Motor neuron (in vitro differentiated cells): ENCODE measurements around the gene PPP6R3. TPM values are rescaled to one million over a fixed set of nuclear protein-coding genes. Genes with fewer than 3 reads are reported as not detected.

Source experiments
- ATAC-seq, 8 experiments: fragments of 200-7000 bp; cut with Tn5 transposase; replicated peaks in 6 of 8; 2 replicates each; pipeline ENCODE4 v1.8.0; 2021; ENCODE audit warnings: mild to moderate bottlenecking in 8 of 8, moderate library complexity in 8 of 8
- H3K27ac ChIP-seq, 2 donors: fragments of 250-450 bp; sonication (Bioruptor Pico); 2 replicates each; pipeline ENCODE4 v1.9.0; 2021; ENCODE audit warnings: antibody characterized with exemption in 2 of 2, mild to moderate bottlenecking in 2 of 2, moderate library complexity in 1 of 2
- H3K4me1 ChIP-seq, 2 donors: fragments of 250-450 bp; sonication (Bioruptor Pico); replicated peaks in 1 of 2; 2 replicates each; pipeline ENCODE4 v1.6.1; 2021; ENCODE audit warnings: antibody characterized with exemption in 2 of 2, mild to moderate bottlenecking in 2 of 2, moderate library complexity in 1 of 2
- H3K4me3 ChIP-seq, 5 donors: fragments of 250-450 bp; sonication (Bioruptor Pico); 2 replicates each; pipeline ENCODE4 v1.9.0; 2021; ENCODE audit warnings: antibody characterized with exemption in 5 of 5, mild to moderate bottlenecking in 5 of 5, moderate library complexity in 4 of 5
- WGBS, 10 experiments: fragments of 450-650 bp; shearing (Covaris generic); methylation state at CpG; one replicate each; pipeline ENCODE4 v1.0.0; 2022; 5-methylcytosine and 5-hydroxymethylcytosine counted together
- in situ Hi-C, 9 experiments: fragments of 400-800 bp; cut with MboI; loops; one replicate each; pipeline ENCODE4 v1.15.0; 2021; ENCODE audit warnings: low sequenced_read_pairs in 9 of 9, low pct_unique_long_range_greater_than_20kb in 2 of 9; ENCODE audit not compliant: unreplicated experiment in 9 of 9
- total RNA-seq, 8 experiments: library from RNA; unstranded; fragments of 300-600 nt; gene quantifications; 2 replicates each; pipeline versions ENCODE4 v1.2.3 to v1.2.4, GENCODE V29; 2022

PPP6R3 gene
- total RNA-seq, 8 experiments from 2014 or later, result 49.1 to 142 (median 65.7) TPM

DNA sequence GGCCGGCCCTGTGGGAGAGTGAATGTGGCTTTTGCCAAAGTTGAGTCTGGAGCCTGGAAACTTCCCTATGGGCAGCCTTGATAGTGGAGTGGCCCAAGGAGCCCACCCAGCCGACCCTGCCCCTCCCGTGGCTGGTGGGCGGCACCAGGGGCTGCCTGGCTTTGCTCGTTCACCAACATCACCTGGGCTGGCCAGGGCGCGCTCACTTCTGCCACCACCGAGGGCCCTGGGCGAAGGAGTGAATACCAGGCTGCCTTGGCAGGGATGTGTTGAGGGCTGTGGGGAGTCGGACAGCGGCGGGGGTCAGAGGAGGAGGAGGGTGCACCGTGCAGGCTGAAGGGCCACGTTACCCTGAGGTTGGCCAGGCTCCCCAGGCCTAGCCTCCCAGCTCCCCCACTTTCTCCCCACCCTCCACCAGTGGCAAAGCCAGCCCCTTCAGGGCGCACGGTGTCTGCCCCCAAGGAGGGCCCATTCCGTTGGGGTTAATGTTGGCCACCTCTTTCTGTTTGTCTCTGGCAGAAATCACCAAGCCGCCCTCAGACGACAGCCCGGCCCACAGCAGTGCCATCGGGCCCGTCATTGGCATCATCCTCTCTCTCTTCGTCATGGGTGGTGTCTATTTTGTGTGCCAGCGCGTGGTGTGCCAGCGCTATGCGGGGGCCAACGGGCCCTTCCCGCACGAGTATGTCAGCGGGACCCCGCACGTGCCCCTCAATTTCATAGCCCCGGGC is 22.5 kb upstream of the PPP6R3 start:
- no peak overlapping the region for H3K4me3 ChIP-seq
- ATAC-seq, result no peak
- WGBS, 10 experiments, result 80 to 100% (median 91%) methylated on average over 1 to 7 of the region's 34 CpGs; no CpG with 5 or more reads in 6 of the 10 experiments
- in situ Hi-C loops, result loop anchor here in 1 of 9 experiments (25.0 kb wide), 1 partner anchor 176 kb away; the partner anchor contains the start of gene C11orf24
- no peak overlapping the region for H3K27ac ChIP-seq
- H3K4me1 ChIP-seq, result peaks cover 22 to 31% of the 10 kb centered on the region in 2 donors

DNA sequence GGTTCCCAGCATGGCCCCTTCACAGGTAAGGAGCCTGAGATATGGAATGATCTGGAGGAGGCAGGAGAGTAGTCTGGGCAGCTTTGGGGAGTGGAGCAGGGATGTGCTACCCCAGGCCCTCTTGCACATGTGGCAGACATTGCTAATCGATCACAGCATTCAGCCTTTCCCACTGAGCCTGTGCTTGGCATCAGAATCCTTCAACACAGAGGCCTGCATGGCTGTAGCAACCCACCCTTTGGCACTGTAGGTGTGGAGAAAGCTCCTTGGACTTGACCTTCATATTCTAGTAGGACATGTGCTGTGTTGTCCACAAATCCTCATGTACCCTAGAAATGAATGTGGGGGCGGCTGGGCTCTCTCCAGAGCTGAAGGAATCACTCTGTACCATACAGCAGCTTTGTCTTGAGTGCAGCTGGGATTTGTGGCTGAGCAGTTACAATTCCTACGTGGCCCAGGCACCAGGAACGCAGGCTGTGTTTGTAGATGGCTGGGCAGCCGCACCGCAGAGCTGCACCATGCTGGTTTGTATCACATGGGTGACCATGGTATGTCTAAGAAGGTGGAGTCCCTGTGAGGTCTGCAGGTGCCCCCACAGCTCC is 21.8 kb upstream of the PPP6R3 start:
- 90 to 97% (median 93%) methylated on average over 2 to 4 of the region's 6 CpGs; no CpG with 5 or more reads in 7 of the 10 experiments for WGBS, 10 experiments
- in situ Hi-C loops, result loop anchor here in 1 of 9 experiments (25.0 kb wide), 1 partner anchor 176 kb away; the partner anchor contains the start of gene C11orf24
- H3K4me1 ChIP-seq, result peaks cover 22 to 31% of the 10 kb centered on the region in 2 donors
- no peak for ATAC-seq
- no peak overlapping the region for H3K27ac ChIP-seq
- H3K4me3 ChIP-seq, result no peak overlapping the region

GRCh38 chr11:68439355-68440065 is 21.0 kb upstream of the PPP6R3 start:
- in situ Hi-C loops, result loop anchor here in 1 of 9 experiments (25.0 kb wide), 1 partner anchor 177 kb away; the partner anchor contains the start of gene C11orf24
- peak in 4 of 8 experiments; percentile 40 to 65 (median 55) for ATAC-seq
- Histone ChIP-seq H3K4me3 (no peak overlapping the region), H3K4me1 (peaks cover 22 to 31% of the 10 kb centered on the region in 2 donors), H3K27ac (peak overlapping the region in 1 of 2 donors; percentile 7)
- WGBS, 10 experiments, result 83 to 100% methylated on average over 1 to 2 of the region's 38 CpGs; no CpG with 5 or more reads in 8 of the 10 experiments

- H3K27ac ChIP-seq, result peak overlapping the region in 1 of 2 donors; percentile 8
- 67 to 100% (median 94%) methylated on average over 1 to 5 of the region's 8 CpGs; no CpG with 5 or more reads in 6 of the 10 experiments for WGBS, 10 experiments
- no peak overlapping the region for H3K4me3 ChIP-seq
- in situ Hi-C loops, result loop anchor here in 1 of 9 experiments (25.0 kb wide), 1 partner anchor 178 kb away; the partner anchor contains the start of gene C11orf24
- peaks cover 22 to 31% of the 10 kb centered on the region in 2 donors for H3K4me1 ChIP-seq
- peak in 3 of 8 experiments; percentile 5 to 19 (median 13) for ATAC-seq
Measured at GRCh38 chr11:68440224-68440623, 20.3 kb upstream of the PPP6R3 start.

GRCh38 chr11:68441466-68442230 is 18.9 kb upstream of the PPP6R3 start:
- 10 to 100% (median 37%) methylated on average over 2 to 5 of the region's 6 CpGs; no CpG with 5 or more reads in 3 of the 10 experiments for WGBS, 10 experiments
- in situ Hi-C loops, result loop anchor here in 1 of 9 experiments (25.0 kb wide), 1 partner anchor 179 kb away; the partner anchor contains the start of gene C11orf24
- no peak overlapping the region for H3K4me3 ChIP-seq
- H3K27ac ChIP-seq, result peak overlapping the region; percentile 61 to 84
- peak; percentile 51 to 95 (median 72) for ATAC-seq
- H3K4me1 ChIP-seq, result peaks cover 22 to 31% of the 10 kb centered on the region in 2 donors

GRCh38 chr11:68442433-68442832 is 18.1 kb upstream of the PPP6R3 start:
- Histone ChIP-seq H3K4me3 (no peak overlapping the region), H3K4me1 (peaks cover 22 to 34% of the 10 kb centered on the region in 2 donors), H3K27ac (peak overlapping the region in 1 of 2 donors; percentile 84)
- WGBS, 10 experiments, result 85 to 100% (median 95%) methylated on average over 1 to 7 of the region's 10 CpGs; no CpG with 5 or more reads in 2 of the 10 experiments
- ATAC-seq, result no peak
- in situ Hi-C loops, result loop anchor here in 1 of 9 experiments (25.0 kb wide), 1 partner anchor 180 kb away; the partner anchor contains the start of gene C11orf24

DNA sequence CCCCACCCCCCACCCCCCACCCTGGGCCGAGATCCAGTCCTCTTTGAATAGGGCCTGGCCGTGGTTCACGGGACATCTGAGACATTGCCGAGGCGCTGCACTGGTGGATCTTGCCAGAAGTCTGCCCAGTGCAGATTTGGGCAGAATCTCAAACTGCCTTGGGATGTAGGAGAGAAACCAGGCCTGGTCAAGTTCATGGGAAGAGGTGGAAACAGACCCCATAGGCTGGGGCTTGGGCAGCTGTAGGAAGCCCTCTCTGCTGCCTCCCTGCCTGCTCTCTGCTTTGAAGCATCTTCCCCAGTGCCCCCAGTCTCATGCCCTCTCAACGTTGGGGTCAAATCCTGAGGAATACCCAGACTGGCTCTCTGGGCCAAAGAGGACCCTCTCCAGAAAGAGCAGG is 16.0 kb upstream of the PPP6R3 start:
- peaks cover 19 to 33% of the 10 kb centered on the region in 2 donors for H3K4me1 ChIP-seq
- H3K4me3 ChIP-seq, result no peak overlapping the region
- WGBS, 10 experiments, result 71 to 100% methylated on average over 1 of the region's 6 CpGs; no CpG with 5 or more reads in 8 of the 10 experiments
- ATAC-seq, result no peak
- in situ Hi-C loops, result loop anchor here in 1 of 9 experiments (25.0 kb wide), 1 partner anchor 182 kb away; the partner anchor contains the start of gene C11orf24
- H3K27ac ChIP-seq, result no peak overlapping the region

DNA sequence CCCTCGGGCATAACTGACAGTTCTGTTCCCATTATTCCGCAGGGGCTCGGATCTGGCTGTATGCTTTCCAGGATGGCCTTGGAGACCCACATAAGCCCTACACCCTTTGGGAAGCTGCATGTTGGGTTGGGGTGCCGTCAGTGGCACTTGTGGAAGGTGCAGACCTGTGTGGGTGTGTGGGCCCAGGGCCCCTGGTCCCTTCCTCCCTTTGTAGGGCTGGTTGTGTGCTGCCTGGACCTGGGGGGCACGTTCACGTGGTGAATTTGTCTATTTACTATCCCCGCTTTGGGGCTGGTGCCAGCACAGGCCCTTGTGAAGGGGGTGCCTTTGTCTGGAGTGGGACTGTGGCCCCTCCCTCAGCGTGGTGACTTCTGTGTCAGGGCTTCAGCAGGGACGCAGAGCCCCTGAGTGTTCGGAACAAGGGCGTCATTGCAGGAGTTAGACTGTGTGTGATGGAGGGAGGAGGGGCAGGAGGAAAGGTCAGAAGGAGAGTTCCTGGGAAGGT is 15.0 kb upstream of the PPP6R3 start:
- Histone ChIP-seq H3K4me1 (peaks cover 15 to 23% of the 10 kb centered on the region in 2 donors), H3K4me3 (no peak overlapping the region), H3K27ac (no peak overlapping the region)
- no peak for ATAC-seq
- in situ Hi-C loops, result loop anchor here in 1 of 9 experiments (25.0 kb wide), 1 partner anchor 183 kb away; the partner anchor contains the start of gene C11orf24
- WGBS, 10 experiments, result 80 to 90% (median 81%) methylated on average over 1 to 5 of the region's 11 CpGs; no CpG with 5 or more reads in 6 of the 10 experiments

GRCh38 chr11:68446046-68446725 is 14.4 kb upstream of the PPP6R3 start:
- 87 to 100% (median 97%) methylated on average over 3 to 6 of the region's 18 CpGs; no CpG with 5 or more reads in 5 of the 10 experiments for WGBS, 10 experiments
- Histone ChIP-seq H3K4me1 (peaks cover 11 to 18% of the 10 kb centered on the region in 2 donors), H3K27ac (no peak overlapping the region), H3K4me3 (no peak overlapping the region)
- in situ Hi-C loops, result loop anchor here in 1 of 9 experiments (25.0 kb wide), 1 partner anchor 184 kb away; the partner anchor contains the start of gene C11orf24
- no peak for ATAC-seq

GRCh38 chr11:68447015-68447801 is 13.3 kb upstream of the PPP6R3 start:
- 19 to 100% (median 95%) methylated on average over 3 to 7 of the region's 25 CpGs; no CpG with 5 or more reads in 5 of the 10 experiments for WGBS, 10 experiments
- in situ Hi-C loops, result loop anchor here in 1 of 9 experiments (25.0 kb wide), 1 partner anchor 185 kb away; the partner anchor contains the start of gene C11orf24
- ATAC-seq, result peak; percentile 93 to 99 (median 97)
- H3K27ac ChIP-seq, result no peak overlapping the region
- H3K4me3 ChIP-seq, result no peak overlapping the region
- H3K4me1 ChIP-seq, result peaks cover under 1 to 8% of the 10 kb centered on the region in 2 donors
